Ascending aorta (tissue), 2 donors: ENCODE measurements around the gene E4F1. TPM values are rescaled to one million over a fixed set of nuclear protein-coding genes. Genes with fewer than 3 reads are reported as not detected.

Experiments
- DNase-seq, 2 donors: peaks; one replicate each; pipeline ENCODE4 v3.0.0-alpha.2; 2019; ENCODE audit warnings: low spot score in 2 of 2
- H3K27ac ChIP-seq, 2 donors: fragments of 200-600 bp; sonication (generic); one replicate each; pipeline ENCODE4 v1.5.1; 2016 to 2017; ENCODE audit warnings: mild to moderate bottlenecking in 1 of 2
- H3K27me3 ChIP-seq: fragments of 200-600 bp; sonication (generic); one replicate; pipeline ENCODE4 v1.5.1; 2017
- H3K36me3 ChIP-seq, 2 donors: fragments of 200-600 bp; sonication (generic); one replicate each; pipeline ENCODE4 v1.5.1; 2016
- H3K4me1 ChIP-seq, 2 donors: fragments of 200-600 bp; sonication (generic); one replicate each; pipeline ENCODE4 v1.5.1; 2016 to 2017; ENCODE audit warnings: mild to moderate bottlenecking in 1 of 2
- H3K4me3 ChIP-seq, 2 donors: fragments of 200-600 bp; sonication (generic); one replicate each; pipeline ENCODE4 v1.5.1; 2016 to 2017; ENCODE audit warnings: mild to moderate bottlenecking in 1 of 2
- H3K9me3 ChIP-seq, 2 donors: fragments of 200-600 bp; sonication (generic); one replicate each; pipeline ENCODE4 v1.5.1; 2016
- CTCF ChIP-seq, 3 experiments: fragments of 200-600 bp in 2 of 3; fragments of 450-650 bp in 1 of 3; sonication (generic) in 2 of 3; IDR thresholded peaks; one replicate each; pipeline ENCODE4 v1.5.1; 2016 to 2019; ENCODE audit warnings: antibody characterized with exemption in 3 of 3, mild to moderate bottlenecking in 1 of 3, moderate library complexity in 1 of 3
- intact Hi-C: fragments of 100-400 bp; cut with DNase I; formaldehyde crosslinking; loops from one replicate; pipeline ENCODE4 v1.15.1; 2023
- total RNA-seq: library from RNA; depleted of rRNA; stranded (reverse); fragments of >200 nt; gene quantifications from one replicate; pipeline ENCODE4 v1.1.0, GENCODE V29; 2016

Gene E4F1
- total RNA-seq, 1 donor from 2014 or later: 39.7 TPM

- intact Hi-C loops: no loop called here
- no peak for DNase-seq
- H3K4me1 ChIP-seq: no peaks in the 10 kb centered on the region
- no peak for TF ChIP-seq CTCF (IDR thresholded peaks at IDR 0.05)
- H3K36me3 ChIP-seq: peaks cover 18 to 70% of the 10 kb centered on the region in 2 donors
- no peaks in the 10 kb centered on the region for H3K27me3 ChIP-seq
- H3K4me3 ChIP-seq: no peak overlapping the region
- H3K27ac ChIP-seq: no peak overlapping the region
- no peaks in the 10 kb centered on the region for H3K9me3 ChIP-seq
Measured at GRCh38 chr16:2284001-2284770, 60.8 kb downstream of the E4F1 start.

GRCh38 chr16:2284797-2285576 is 61.6 kb downstream of the E4F1 start:
- Histone ChIP-seq H3K4me3 (no peak overlapping the region), H3K36me3 (peaks cover 23 to 70% of the 10 kb centered on the region in 2 donors), H3K4me1 (no peaks in the 10 kb centered on the region), H3K9me3 (no peaks in the 10 kb centered on the region), H3K27me3 (no peaks in the 10 kb centered on the region), H3K27ac (no peak overlapping the region)
- DNase-seq: no peak
- intact Hi-C loops: no loop called here
- TF ChIP-seq CTCF (IDR thresholded peaks at IDR 0.05): no peak

Other genes starting within 250 kb of the E4F1 start
- gene NOXO1, start 242.1 kb upstream of the E4F1 start, total RNA-seq: not detected
- 2.7 TPM for gene GFER, start 239.4 kb upstream of the E4F1 start, total RNA-seq
- 0.32 TPM for gene SYNGR3, start 233.6 kb upstream of the E4F1 start, total RNA-seq
- gene ZNF598, start 213.8 kb upstream of the E4F1 start, total RNA-seq: 31.1 TPM
- gene NPW, start 203.8 kb upstream of the E4F1 start, total RNA-seq: not detected
- gene NHERF2, start 196.7 kb upstream of the E4F1 start, total RNA-seq: 123 TPM
- gene NTHL1, start 175.8 kb upstream of the E4F1 start, total RNA-seq: 59.5 TPM
- gene TSC2, start 175.6 kb upstream of the E4F1 start, total RNA-seq: 258 TPM
- 551 TPM for gene PKD1, start 87.7 kb upstream of the E4F1 start, total RNA-seq
- not detected for gene RAB26, start 75.0 kb upstream of the E4F1 start, total RNA-seq
- gene TRAF7, start 67.8 kb upstream of the E4F1 start, total RNA-seq: 39.6 TPM
- not detected for gene CASKIN1, start 27.0 kb upstream of the E4F1 start, total RNA-seq
- gene MLST8, start 18.1 kb upstream of the E4F1 start, total RNA-seq: 23.7 TPM
- 1.4 TPM for gene BRICD5, start 12.7 kb upstream of the E4F1 start, total RNA-seq
- gene PGP, start 8.8 kb upstream of the E4F1 start, total RNA-seq: 21.5 TPM
- not detected for gene DNASE1L2, start 12.9 kb downstream of the E4F1 start, total RNA-seq
- gene ECI1, start 28.0 kb downstream of the E4F1 start, total RNA-seq: 10.9 TPM
- gene RNPS1, start 44.5 kb downstream of the E4F1 start, total RNA-seq: 134 TPM
- gene ABCA3, start 117.1 kb downstream of the E4F1 start, total RNA-seq: 25.9 TPM
- gene CCNF, start 205.9 kb downstream of the E4F1 start, total RNA-seq: 0.43 TPM
- gene TEDC2, start 236.5 kb downstream of the E4F1 start, total RNA-seq: not detected
- gene NTN3, start 247.7 kb downstream of the E4F1 start, total RNA-seq: not detected